Measurements from ENCODE around the gene KSR2. TPM values are rescaled to one million over a fixed set of nuclear protein-coding genes. Genes with fewer than 3 reads are reported as not detected.

KSR2 gene
- total RNA-seq, 1 experiment from 2014 or later, result 2.0 TPM

DNA sequence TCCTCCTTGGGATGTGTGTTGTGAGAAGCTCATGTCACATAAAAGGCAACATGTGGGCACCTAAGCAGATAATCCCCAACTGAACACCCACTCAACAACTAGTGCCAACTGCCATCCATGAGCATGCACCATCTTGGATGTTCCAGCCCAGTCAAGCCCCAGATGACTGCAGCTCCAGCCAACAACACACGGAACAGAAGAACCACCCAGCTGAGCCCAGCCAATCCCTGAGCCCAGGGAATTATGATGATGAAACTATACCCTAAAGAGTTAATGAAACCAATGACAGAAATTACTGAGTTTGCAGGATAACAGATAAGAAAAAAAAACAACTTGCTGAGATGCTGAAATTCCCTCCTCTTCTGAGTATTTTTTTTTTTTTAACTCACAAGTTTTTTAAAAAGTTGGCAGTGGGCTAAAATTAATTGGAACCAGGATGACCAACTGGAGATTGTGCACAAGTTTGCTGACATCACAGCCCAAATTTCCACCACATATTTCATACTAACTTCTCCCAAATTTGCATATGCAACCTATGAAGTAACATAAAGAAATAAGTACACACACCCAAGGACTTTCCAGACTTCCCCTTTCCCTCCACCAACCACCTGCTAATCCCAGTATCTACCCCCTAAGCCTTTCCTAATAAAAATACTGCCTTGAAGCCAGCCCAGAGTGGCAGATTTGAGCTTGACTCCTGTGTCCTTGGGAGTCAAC is 124.5 kb downstream of the KSR2 start:
- H3K36me3 ChIP-seq (ENCODE audit: low read depth), result no peaks in the 10 kb centered on the region
- no peaks in the 10 kb centered on the region for H4K20me1 ChIP-seq (ENCODE audit: insufficient read depth)
- H3K4me3 ChIP-seq, result no peak overlapping the region
- H3F3A ChIP-seq (ENCODE audit: insufficient read depth, low read depth), result no peaks in the 10 kb centered on the region
- no peak overlapping the region for H3K27ac ChIP-seq
- no peaks in the 10 kb centered on the region for H3K4me1 ChIP-seq (replicated peaks; ENCODE audit: insufficient read depth)
- POLR2A ChIA-PET (ENCODE audit: unreplicated experiment), result no interaction called here
- H3K9me2 ChIP-seq (ENCODE audit: insufficient read depth), result no peaks in the 10 kb centered on the region
- DNase-seq, result no peak
- no peak overlapping the region for H3K4me2 ChIP-seq
- H2AFZ ChIP-seq, result no peak overlapping the region
- intact Hi-C loops (cut with micrococcal nuclease; ENCODE audit: unreplicated experiment), result no loop called here
- no peaks in the 10 kb centered on the region for H3K79me2 ChIP-seq (ENCODE audit: low read depth)
- CTCF ChIA-PET, result interaction anchor here (1.0 kb wide), 1 partner anchor 10 kb away, joined by 4 read pairs; no protein-coding TSS in a partner anchor
- 0 out of 2 replicates have a peak, but pooled peaks cover 6% of the 10 kb centered on the region for H3K27me3 ChIP-seq (ENCODE audit: insufficient read depth, low read depth)
- no TSS peak for BruUV-seq (replicated peaks)
- no peak for TF ChIP-seq CTCF (conservative IDR thresholded peaks at IDR 0.05)
- TF ChIP-seq EZH2 (IDR thresholded peaks at IDR 0.05; ENCODE audit: low read depth), result no peak
- no peaks in the 10 kb centered on the region for H3K9me3 ChIP-seq (ENCODE audit: insufficient read depth, low read depth)

DNA sequence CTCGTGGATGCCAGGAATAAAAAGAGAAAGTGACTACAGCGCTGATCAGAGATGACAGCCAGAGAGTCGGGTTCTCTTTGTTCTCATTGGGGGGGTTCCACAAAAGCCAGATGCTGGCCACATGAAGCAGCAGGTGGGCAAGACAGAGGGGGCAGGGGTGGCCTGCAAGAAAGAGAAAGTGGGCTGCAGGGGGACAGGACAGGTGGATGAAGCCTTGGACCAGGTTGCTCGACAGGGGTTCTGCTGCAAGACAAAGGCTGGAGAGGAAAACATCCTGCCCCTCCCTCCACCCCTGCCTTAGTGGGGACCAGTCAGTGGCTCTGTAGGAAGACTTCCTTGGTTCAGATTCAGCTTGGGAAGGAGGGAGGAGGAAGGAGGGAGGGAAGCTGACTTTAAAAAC is 126.2 kb downstream of the KSR2 start:
- H4K20me1 ChIP-seq (ENCODE audit: insufficient read depth), result no peaks in the 10 kb centered on the region
- CTCF ChIA-PET, result no interaction called here
- H2AFZ ChIP-seq, result no peak overlapping the region
- no peaks in the 10 kb centered on the region for H3K36me3 ChIP-seq (ENCODE audit: low read depth)
- no peaks in the 10 kb centered on the region for H3K79me2 ChIP-seq (ENCODE audit: low read depth)
- no TSS peak for BruUV-seq (replicated peaks)
- H3K4me2 ChIP-seq, result no peak overlapping the region
- DNase-seq, result no peak
- H3K9me3 ChIP-seq (ENCODE audit: insufficient read depth, low read depth), result no peaks in the 10 kb centered on the region
- POLR2A ChIA-PET (ENCODE audit: unreplicated experiment), result no interaction called here
- intact Hi-C loops (cut with micrococcal nuclease; ENCODE audit: unreplicated experiment), result no loop called here
- H3K27ac ChIP-seq, result no peak overlapping the region
- TF ChIP-seq EZH2 (IDR thresholded peaks at IDR 0.05; ENCODE audit: low read depth) (no peak), CTCF (conservative IDR thresholded peaks at IDR 0.05) (no peak)
- no peaks in the 10 kb centered on the region for H3K9me2 ChIP-seq (ENCODE audit: insufficient read depth)
- H3K4me1 ChIP-seq (replicated peaks; ENCODE audit: insufficient read depth), result no peaks in the 10 kb centered on the region
- no peaks in the 10 kb centered on the region for H3F3A ChIP-seq (ENCODE audit: insufficient read depth, low read depth)
- H3K27me3 ChIP-seq (ENCODE audit: insufficient read depth, low read depth), result 0 out of 2 replicates have a peak, but pooled peaks cover 6% of the 10 kb centered on the region
- H3K4me3 ChIP-seq, result no peak overlapping the region

DNA sequence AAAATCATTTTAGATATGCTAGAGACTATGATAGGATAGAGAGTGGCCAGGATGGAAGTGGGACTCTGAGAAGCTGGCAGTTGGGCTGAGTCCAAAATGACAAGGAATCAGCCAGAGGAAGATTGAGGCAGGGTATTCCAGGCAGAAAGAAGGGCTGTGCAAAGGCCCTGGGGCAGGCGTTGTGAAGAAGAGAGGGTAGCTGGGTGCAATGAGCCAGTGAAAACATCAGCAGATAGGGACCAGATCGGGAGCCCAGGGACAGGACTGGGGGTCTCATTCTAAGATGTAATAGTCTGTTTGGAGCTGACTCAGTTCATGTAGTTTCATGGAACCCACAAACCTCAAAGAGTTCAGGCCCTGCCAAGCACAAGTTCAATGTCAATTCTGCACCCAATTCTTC is 126.6 kb downstream of the KSR2 start:
- CTCF ChIA-PET, result no interaction called here
- no TSS peak for BruUV-seq (replicated peaks)
- H3K79me2 ChIP-seq (ENCODE audit: low read depth), result no peaks in the 10 kb centered on the region
- intact Hi-C loops (cut with micrococcal nuclease; ENCODE audit: unreplicated experiment), result no loop called here
- no peaks in the 10 kb centered on the region for H3K4me1 ChIP-seq (replicated peaks; ENCODE audit: insufficient read depth)
- H3K27ac ChIP-seq, result no peak overlapping the region
- TF ChIP-seq EZH2 (IDR thresholded peaks at IDR 0.05; ENCODE audit: low read depth) (no peak), CTCF (conservative IDR thresholded peaks at IDR 0.05) (no peak)
- H3K9me2 ChIP-seq (ENCODE audit: insufficient read depth), result no peaks in the 10 kb centered on the region
- no peak overlapping the region for H3K4me2 ChIP-seq
- no peaks in the 10 kb centered on the region for H3F3A ChIP-seq (ENCODE audit: insufficient read depth, low read depth)
- POLR2A ChIA-PET (ENCODE audit: unreplicated experiment), result no interaction called here
- H3K27me3 ChIP-seq (ENCODE audit: insufficient read depth, low read depth), result 0 out of 2 replicates have a peak, but pooled peaks cover 6% of the 10 kb centered on the region
- H3K4me3 ChIP-seq, result no peak overlapping the region
- no peak for DNase-seq
- no peaks in the 10 kb centered on the region for H4K20me1 ChIP-seq (ENCODE audit: insufficient read depth)
- no peak overlapping the region for H2AFZ ChIP-seq
- no peaks in the 10 kb centered on the region for H3K9me3 ChIP-seq (ENCODE audit: insufficient read depth, low read depth)
- no peaks in the 10 kb centered on the region for H3K36me3 ChIP-seq (ENCODE audit: low read depth)
